Progenitor cell of endocrine pancreas (in vitro differentiated cells): ENCODE data around the gene RNASE7. TPM values are rescaled to one million over a fixed set of nuclear protein-coding genes. Genes with fewer than 3 reads are reported as not detected.

Experiments
- DNase-seq: peaks from one replicate; pipeline ENCODE4 v3.0.0; 2021; ENCODE audit warnings: low spot score; ENCODE audit not compliant: unreplicated experiment
- H3K27ac Mint-ChIP-seq: 2 replicates; pipeline ENCODE4 v1.8.0; 2021; ENCODE audit warnings: mild to moderate bottlenecking, moderate library complexity, mixed read lengths
- H3K27me3 Mint-ChIP-seq: 2 replicates; pipeline ENCODE4 v1.8.0; 2021; ENCODE audit warnings: mixed read lengths
- H3K36me3 Mint-ChIP-seq: 2 replicates; pipeline ENCODE4 v1.8.0; 2022; ENCODE audit warnings: mixed read lengths; ENCODE audit not compliant: insufficient read depth
- H3K4me1 Mint-ChIP-seq: 2 replicates; pipeline ENCODE4 v1.8.0; 2021; ENCODE audit warnings: low read depth, mixed read lengths
- H3K4me3 Mint-ChIP-seq: 2 replicates; pipeline ENCODE4 v1.8.0; 2021; ENCODE audit warnings: low read depth, mild to moderate bottlenecking, moderate library complexity, mixed read lengths
- H3K9me3 Mint-ChIP-seq: 2 replicates; pipeline ENCODE4 v1.8.0; 2021; ENCODE audit warnings: low read depth, mixed read lengths
- total RNA-seq: library from RNA; stranded (reverse); gene quantifications from 2 replicates; pipeline ENCODE4 v1.2.1, GENCODE V29; 2021
- TF ChIP-seq, protein P1 (sequence below): fragments of 200-600 bp; sonication (generic); IDR thresholded peaks from one replicate; pipeline ENCODE4 v1.5.0; 2021; ENCODE audit warnings: antibody characterized with exemption, mild to moderate bottlenecking; ENCODE audit not compliant: unreplicated experiment

RNASE7 gene
- total RNA-seq, 1 donor from 2014 or later: not detected

DNA sequence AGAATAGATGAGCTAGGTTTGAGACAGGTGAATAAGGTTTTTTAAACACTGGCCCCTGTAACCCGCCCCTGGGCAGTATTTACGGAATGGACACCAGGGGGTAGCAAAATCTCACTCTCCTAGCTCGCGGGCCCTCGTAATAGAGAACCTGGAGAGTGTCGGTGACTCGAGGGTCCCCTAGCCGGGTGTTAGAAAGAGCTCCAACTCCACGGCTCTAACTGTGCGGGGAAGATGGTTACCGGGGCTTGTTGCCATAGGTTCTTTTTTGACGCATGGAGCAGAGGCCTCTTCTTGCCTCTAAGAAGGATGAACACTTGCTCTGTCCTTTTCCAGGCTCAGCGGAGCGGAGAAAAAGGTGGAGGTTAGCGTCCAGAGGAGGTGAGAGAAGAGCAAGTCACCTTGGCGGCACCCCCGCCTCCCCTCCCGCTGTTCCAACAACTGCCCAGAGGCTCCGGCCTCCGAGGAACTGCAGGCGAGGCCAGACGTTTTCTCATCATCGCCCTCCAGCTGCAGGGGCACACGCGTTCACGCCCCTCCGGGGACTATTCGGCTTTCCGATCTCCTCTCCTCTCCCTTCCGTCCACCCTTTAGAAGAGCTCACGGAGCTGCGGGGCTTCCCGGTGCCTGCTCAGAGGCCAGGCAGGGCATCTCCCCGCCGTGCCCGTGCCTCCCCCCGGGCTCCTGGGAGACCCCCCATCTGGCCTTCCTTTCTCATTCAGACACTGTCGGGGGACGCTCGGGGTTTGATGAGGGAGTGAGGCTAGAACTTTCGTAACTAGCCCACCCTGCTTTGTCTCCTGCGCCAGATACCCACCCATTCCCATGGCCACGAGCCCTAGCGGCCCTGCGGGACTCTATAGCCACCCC is 26.6 kb downstream of the RNASE7 start:
- Mint-ChIP-seq H3K27me3 (peaks cover 22% of the 10 kb centered on the region), H3K4me3 (peak overlapping the region; percentile 81), H3K9me3 (no peaks in the 10 kb centered on the region), H3K27ac (peak overlapping the region; percentile 84), H3K4me1 (peaks cover 24% of the 10 kb centered on the region), H3K36me3 (peaks cover 5% of the 10 kb centered on the region)
- TF ChIP-seq, protein P1, sequence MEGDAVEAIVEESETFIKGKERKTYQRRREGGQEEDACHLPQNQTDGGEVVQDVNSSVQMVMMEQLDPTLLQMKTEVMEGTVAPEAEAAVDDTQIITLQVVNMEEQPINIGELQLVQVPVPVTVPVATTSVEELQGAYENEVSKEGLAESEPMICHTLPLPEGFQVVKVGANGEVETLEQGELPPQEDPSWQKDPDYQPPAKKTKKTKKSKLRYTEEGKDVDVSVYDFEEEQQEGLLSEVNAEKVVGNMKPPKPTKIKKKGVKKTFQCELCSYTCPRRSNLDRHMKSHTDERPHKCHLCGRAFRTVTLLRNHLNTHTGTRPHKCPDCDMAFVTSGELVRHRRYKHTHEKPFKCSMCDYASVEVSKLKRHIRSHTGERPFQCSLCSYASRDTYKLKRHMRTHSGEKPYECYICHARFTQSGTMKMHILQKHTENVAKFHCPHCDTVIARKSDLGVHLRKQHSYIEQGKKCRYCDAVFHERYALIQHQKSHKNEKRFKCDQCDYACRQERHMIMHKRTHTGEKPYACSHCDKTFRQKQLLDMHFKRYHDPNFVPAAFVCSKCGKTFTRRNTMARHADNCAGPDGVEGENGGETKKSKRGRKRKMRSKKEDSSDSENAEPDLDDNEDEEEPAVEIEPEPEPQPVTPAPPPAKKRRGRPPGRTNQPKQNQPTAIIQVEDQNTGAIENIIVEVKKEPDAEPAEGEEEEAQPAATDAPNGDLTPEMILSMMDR: peak; percentile 68
- peak; percentile 51 for DNase-seq

DNA sequence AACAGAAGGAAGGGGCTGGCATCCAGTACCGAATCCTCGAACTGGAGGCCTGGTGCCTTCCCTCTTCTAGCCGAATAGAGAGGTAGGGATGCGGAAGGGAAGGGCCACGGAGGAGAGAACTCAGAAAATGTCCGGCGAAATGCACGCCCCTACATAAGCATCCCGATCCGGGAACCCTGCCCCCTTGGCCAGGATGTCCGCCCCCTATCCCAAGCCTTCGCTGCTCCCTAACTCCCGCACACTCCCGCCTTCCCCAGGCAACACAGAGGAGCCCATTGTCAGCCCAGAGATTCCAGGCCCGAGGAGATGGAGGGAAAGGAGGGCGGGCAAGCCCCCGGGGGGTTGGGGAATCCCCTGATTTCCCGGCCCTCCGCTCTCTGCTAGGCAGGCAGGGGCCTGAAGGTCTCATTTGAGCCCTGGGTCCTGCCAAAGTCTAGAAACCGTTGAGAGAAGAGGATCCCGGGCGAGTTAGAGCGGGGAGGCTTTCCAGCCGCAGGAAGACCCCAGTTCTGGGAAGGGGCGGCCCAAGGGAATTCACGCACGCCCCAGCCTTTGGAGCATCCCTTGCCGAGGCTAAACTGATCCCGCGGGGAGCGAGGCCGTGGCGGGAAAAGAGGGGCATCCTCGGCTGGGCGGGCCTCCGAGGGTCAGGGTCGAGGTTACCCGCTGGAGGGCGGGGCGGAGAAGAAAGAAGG is 27.4 kb downstream of the RNASE7 start:
- no peak for DNase-seq
- Mint-ChIP-seq H3K9me3 (no peaks in the 10 kb centered on the region), H3K27me3 (peaks cover 22% of the 10 kb centered on the region), H3K4me1 (peaks cover 24% of the 10 kb centered on the region), H3K4me3 (peak overlapping the region; percentile 81), H3K27ac (peak overlapping the region; percentile 55), H3K36me3 (peaks cover 5% of the 10 kb centered on the region)
- TF ChIP-seq, protein P1: no peak

DNA sequence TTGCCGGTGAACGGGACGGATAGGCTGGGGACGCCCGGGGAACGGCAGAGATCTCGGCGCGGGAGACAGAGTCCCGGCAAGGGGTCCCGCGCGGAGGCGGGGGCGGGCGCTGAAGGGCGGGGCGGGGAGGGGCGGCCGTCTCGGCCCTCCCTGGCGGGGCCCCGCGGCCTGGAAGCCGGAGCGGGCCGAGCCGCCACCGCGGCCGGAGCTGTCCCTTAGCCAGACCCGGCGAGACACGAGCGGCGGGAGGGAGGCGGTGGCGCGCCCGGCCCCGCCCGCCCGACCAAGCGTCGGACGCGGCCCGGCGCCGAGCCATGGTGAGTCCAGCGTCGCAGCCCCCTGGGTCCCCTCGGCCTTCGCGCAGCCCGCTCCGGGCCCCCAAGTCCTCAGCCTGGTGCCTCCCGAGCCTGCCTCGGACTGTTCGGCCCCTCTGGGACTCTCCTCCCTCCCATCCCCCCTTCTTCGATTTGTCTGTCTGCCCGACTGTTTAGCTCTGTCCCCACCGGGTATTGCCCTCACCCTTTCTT is 28.0 kb downstream of the RNASE7 start, which contains the start of gene ARHGEF40:
Gene ARHGEF40, plus strand, starts transcription at position 222 of the 527 bp plus-strand sequence. Its CDS starts 93 bp downstream, at position 315.
- H3K27ac Mint-ChIP-seq: peak within 1 kb of the TSS; percentile 92
- peaks cover 24% of the 10 kb centered on the region for H3K4me1 Mint-ChIP-seq
- TF ChIP-seq, protein P1: no peak
- H3K4me3 Mint-ChIP-seq: peak within 1 kb of the TSS; percentile 87
- DNase-seq: peak; percentile 36
- peaks cover 21% of the 10 kb centered on the region for H3K27me3 Mint-ChIP-seq
- H3K36me3 Mint-ChIP-seq: peaks cover 7% of the 10 kb centered on the region
- no peaks in the 10 kb centered on the region for H3K9me3 Mint-ChIP-seq

DNA sequence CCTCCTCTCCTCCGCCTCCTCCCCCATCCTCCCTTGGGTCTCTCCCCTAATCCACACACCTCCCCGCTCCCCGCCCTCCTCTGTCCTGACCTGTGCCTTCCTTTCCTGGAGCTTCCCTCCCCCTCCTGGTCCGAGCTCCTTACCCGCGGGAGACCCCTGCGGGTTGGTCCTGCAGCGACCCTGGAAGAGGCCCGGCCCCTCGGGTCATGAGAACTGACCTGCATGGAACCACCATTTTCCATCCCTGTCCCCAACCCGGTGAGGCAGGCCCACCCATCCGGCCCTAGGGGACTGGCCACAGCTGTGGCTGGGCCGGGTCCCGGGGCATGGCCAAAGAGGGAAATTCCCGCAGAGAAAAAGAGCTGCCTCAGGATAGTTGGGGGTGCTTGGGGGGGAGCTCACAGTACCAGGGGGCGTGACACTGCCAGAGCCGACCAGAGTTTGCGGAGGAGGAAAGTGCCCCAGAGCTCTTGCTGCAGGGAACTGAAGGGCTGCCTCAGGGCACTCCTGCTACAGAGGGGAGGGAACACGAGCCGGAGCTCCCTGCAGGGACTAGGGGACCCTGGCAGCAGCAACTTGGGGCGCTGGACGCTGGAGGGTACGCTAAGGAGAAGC is 28.6 kb downstream of the RNASE7 start:
- H3K9me3 Mint-ChIP-seq: no peaks in the 10 kb centered on the region
- H3K4me3 Mint-ChIP-seq: peak overlapping the region; percentile 87
- peaks cover 8% of the 10 kb centered on the region for H3K36me3 Mint-ChIP-seq
- peaks cover 16% of the 10 kb centered on the region for H3K27me3 Mint-ChIP-seq
- H3K4me1 Mint-ChIP-seq: peaks cover 24% of the 10 kb centered on the region
- TF ChIP-seq, protein P1: peak; percentile 34
- peak overlapping the region; percentile 92 for H3K27ac Mint-ChIP-seq
- peak; percentile 56 for DNase-seq
